A673 (cell line): ENCODE data around the gene TOPORS. TPM values are rescaled to one million over a fixed set of nuclear protein-coding genes. Genes with fewer than 3 reads are reported as not detected.

Experiments
- BruUV-seq: library from RNA; stranded (reverse); fragments of 400-500 nt; replicated peaks from 2 replicates; lab custom pipeline; 2021; lab: Mats Ljungman, UMichigan
- CTCF ChIA-PET: fragments of 300-600 bp; sonication (Branson Sonifier 250); formaldehyde crosslinking; loops from one replicate; lab custom pipeline; 2022; ENCODE audit warnings: antibody characterized with exemption; lab: Charles Lee
- POLR2A ChIA-PET: fragments of 300-600 bp; sonication (Branson Sonifier 250); formaldehyde crosslinking; loops from one replicate; lab custom pipeline; 2022; ENCODE audit warnings: antibody characterized with exemption; ENCODE audit not compliant: low non-redundant PET; lab: Charles Lee
- DNase-seq: peaks from one replicate; pipeline ENCODE4 v3.0.0-alpha.2; 2015; ENCODE audit warnings: low spot score
- H3K27ac ChIP-seq: fragments of 200-600 bp; sonication (generic); 2 replicates; pipeline ENCODE4 v1.5.1; 2016; ENCODE audit warnings: mixed run types, low read depth, mild to moderate bottlenecking, mixed read lengths, antibody characterized with exemption, low read length; ENCODE audit not compliant: poor library complexity, severe bottlenecking
- H3K27me3 ChIP-seq: fragments of 200-600 bp; sonication (generic); replicated peaks from 2 replicates; pipeline ENCODE4 v1.6.1; 2017; ENCODE audit warnings: mixed run types, low read depth, mild to moderate bottlenecking, mixed read lengths, antibody characterized with exemption, low read length; ENCODE audit not compliant: insufficient read depth, poor library complexity
- H3K36me3 ChIP-seq: fragments of 200-600 bp; sonication (generic); 2 replicates; pipeline ENCODE4 v1.6.1; 2016; ENCODE audit warnings: mixed run types, mild to moderate bottlenecking, mixed read lengths, antibody characterized with exemption, low read length; ENCODE audit not compliant: insufficient read depth, poor library complexity, severe bottlenecking
- H3K4me1 ChIP-seq: fragments of 200-600 bp; sonication (generic); 2 replicates; pipeline ENCODE4 v1.6.1; 2017; ENCODE audit warnings: mixed run types, mild to moderate bottlenecking, mixed read lengths, antibody characterized with exemption, low read length; ENCODE audit not compliant: insufficient read depth, poor library complexity, severe bottlenecking
- H3K4me3 ChIP-seq: fragments of 200-600 bp; sonication (generic); 2 replicates; pipeline ENCODE4 v1.5.1; 2016; ENCODE audit warnings: low read depth, mixed run types, mild to moderate bottlenecking, mixed read lengths, low read length; ENCODE audit not compliant: poor library complexity, severe bottlenecking
- H3K9me3 ChIP-seq: fragments of 200-600 bp; sonication (generic); 2 replicates; pipeline ENCODE4 v1.6.1; 2016; ENCODE audit warnings: mixed run types, low read depth, mild to moderate bottlenecking, mixed read lengths, antibody characterized with exemption, low read length; ENCODE audit not compliant: poor library complexity, severe bottlenecking
- EZH2 ChIP-seq: fragments of 200-600 bp; sonication (generic); IDR thresholded peaks from 2 replicates; pipeline ENCODE4 v1.6.1; 2017; ENCODE audit warnings: borderline replicate concordance, low read depth, mild to moderate bottlenecking, mixed read lengths, antibody characterized with exemption, low read length; ENCODE audit not compliant: poor library complexity, severe bottlenecking
- intact Hi-C: fragments of 100-400 bp; cut with micrococcal nuclease; formaldehyde crosslinking; loops from one replicate; pipeline ENCODE4 v1.10.0; 2022; ENCODE audit not compliant: unreplicated experiment
- total RNA-seq: library from RNA; stranded (reverse); gene quantifications from 2 replicates; pipeline ENCODE4 v1.2.3, GENCODE V29; 2021
- TF ChIP-seq, protein P1 (sequence below): fragments of 300-800, 200-600 bp; sonication (generic); conservative IDR thresholded peaks from 2 replicates; pipeline ENCODE4 v1.5.1; 2017; ENCODE audit warnings: low read depth, mild to moderate bottlenecking, antibody characterized with exemption, low read length, moderate library complexity, mixed read lengths

Gene TOPORS
- total RNA-seq, 1 experiment from 2014 or later, result 25.3 TPM

DNA sequence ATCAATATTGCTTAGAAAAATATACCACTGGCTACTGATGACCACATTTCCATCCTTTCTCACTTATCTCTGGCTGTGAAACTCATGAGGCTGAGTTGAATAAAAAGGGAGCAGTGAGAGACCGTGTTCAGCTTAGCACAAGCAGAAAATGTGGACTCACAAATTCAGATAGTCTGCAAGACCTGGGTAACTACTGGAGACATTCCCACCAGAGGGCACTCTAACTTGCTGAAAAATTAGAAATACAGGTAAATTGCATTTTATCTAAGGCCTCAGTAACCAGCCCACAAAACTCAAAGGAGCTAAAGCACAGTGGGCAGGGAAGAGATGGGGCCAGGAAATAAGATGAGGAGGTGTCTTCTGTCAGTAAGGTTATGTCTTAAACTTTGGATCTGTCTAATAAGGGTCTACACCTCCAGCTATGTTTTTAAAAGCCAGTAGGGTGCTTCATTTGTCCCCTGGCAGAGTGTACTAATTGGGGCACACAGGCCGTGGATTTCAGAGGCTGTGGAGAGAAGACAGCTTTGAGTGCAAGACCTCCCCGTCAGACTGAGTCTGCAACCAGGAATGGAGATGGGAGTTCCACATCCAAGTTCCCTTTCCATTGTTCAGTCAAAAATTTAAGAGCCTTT lies 29.2 kb upstream of the TOPORS start:
- no peak overlapping the region for H3K27ac ChIP-seq
- intact Hi-C loops, result loop anchor here (1.0 to 10.0 kb wide), 2 partner anchors 387 to 643 kb away; no protein-coding TSS in a partner anchor
- no peaks in the 10 kb centered on the region for H3K4me1 ChIP-seq
- ChIA-PET CTCF (interaction anchor here (0.6 to 4.5 kb wide), 10 partner anchors 24 to 519 kb away, joined by 3 to 79 read pairs (median 3); no protein-coding TSS in a partner anchor), POLR2A (no interaction called here)
- BruUV-seq, result no TSS peak
- no peaks in the 10 kb centered on the region for H3K9me3 ChIP-seq
- H3K36me3 ChIP-seq, result no peaks in the 10 kb centered on the region
- H3K27me3 ChIP-seq, result no peaks in the 10 kb centered on the region
- no peak overlapping the region for H3K4me3 ChIP-seq
- no peak for TF ChIP-seq EZH2
- TF ChIP-seq, protein P1, sequence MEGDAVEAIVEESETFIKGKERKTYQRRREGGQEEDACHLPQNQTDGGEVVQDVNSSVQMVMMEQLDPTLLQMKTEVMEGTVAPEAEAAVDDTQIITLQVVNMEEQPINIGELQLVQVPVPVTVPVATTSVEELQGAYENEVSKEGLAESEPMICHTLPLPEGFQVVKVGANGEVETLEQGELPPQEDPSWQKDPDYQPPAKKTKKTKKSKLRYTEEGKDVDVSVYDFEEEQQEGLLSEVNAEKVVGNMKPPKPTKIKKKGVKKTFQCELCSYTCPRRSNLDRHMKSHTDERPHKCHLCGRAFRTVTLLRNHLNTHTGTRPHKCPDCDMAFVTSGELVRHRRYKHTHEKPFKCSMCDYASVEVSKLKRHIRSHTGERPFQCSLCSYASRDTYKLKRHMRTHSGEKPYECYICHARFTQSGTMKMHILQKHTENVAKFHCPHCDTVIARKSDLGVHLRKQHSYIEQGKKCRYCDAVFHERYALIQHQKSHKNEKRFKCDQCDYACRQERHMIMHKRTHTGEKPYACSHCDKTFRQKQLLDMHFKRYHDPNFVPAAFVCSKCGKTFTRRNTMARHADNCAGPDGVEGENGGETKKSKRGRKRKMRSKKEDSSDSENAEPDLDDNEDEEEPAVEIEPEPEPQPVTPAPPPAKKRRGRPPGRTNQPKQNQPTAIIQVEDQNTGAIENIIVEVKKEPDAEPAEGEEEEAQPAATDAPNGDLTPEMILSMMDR, result peak; percentile 69
- peak; percentile 66 for DNase-seq

DNA sequence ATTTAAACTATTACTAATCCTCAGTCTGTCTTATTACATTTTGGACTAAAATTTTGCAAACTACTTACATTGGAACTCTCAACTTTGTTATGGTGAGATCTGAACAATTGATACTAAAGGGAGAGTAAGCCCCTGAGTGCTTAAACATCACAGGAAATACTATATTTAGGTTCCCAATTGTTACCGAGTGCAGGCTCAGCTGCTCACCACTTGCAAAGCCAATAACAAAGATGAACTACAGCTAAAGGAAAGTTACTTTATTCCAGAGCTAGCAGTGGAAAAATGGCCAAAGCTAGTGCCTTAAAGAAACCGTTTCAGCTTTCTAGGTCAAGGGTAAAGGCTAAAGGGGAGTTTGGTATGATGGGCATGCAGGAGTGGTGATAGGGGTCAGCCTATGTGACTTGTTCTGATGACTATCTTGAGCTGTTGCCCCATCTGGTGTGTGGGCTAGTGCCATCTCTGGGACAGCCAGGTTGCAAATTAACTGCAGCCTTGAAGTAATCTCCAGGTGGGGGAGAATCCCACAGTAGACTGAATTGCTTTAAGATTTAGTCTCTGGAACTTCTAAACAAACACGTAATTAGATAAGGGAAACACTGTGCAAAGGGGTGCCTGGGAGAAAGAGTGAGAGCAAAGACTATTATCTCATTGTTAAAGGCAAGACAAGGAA lies 28.4 kb upstream of the TOPORS start:
- intact Hi-C loops, result loop anchor here (1.0 to 10.0 kb wide), 2 partner anchors 388 to 644 kb away; no protein-coding TSS in a partner anchor
- ChIA-PET POLR2A (no interaction called here), CTCF (interaction anchor here (0.6 to 4.5 kb wide), 7 partner anchors 23 to 388 kb away, joined by 3 to 79 read pairs (median 3); no protein-coding TSS in a partner anchor)
- Histone ChIP-seq H3K4me3 (no peak overlapping the region), H3K4me1 (no peaks in the 10 kb centered on the region), H3K9me3 (no peaks in the 10 kb centered on the region), H3K36me3 (no peaks in the 10 kb centered on the region), H3K27ac (no peak overlapping the region), H3K27me3 (no peaks in the 10 kb centered on the region)
- no TSS peak for BruUV-seq
- TF ChIP-seq, protein P1, result no peak
- TF ChIP-seq EZH2, result no peak
- no peak for DNase-seq

DNA sequence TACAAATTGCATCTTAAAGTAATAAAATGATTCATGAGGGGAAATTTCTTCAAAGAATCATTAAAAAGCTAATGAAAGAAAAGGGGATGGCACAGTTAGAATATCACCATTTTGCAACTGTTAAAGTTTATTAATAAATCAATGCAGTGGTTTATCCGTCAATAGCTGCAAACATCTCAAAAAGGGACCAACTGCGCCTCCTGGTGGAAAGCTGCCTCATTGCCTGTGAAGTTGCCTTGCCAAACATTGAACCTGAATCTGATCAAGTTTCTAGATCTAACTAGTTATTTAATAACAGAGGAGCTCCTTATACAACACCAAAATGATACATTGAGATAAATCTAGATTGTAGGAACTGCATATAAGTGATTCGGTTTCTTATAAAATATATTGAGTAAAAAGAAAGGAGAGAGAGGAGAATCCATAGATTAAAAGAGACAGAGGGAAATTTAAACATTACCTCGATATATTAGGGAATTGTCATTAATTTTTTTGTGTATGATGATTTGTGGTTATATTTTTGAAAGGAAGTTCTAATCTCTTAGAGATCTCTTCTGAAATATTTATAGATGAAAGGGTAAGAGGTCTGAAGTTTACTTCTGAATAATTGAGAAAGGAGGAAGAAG lies 27.4 kb upstream of the TOPORS start:
- Histone ChIP-seq H3K27ac (no peak overlapping the region), H3K36me3 (no peaks in the 10 kb centered on the region), H3K4me3 (no peak overlapping the region), H3K27me3 (no peaks in the 10 kb centered on the region), H3K4me1 (no peaks in the 10 kb centered on the region), H3K9me3 (no peaks in the 10 kb centered on the region)
- intact Hi-C loops, result loop anchor here (1.0 to 10.0 kb wide), 3 partner anchors 55 to 645 kb away; partner anchors contain the start of gene RIGI
- POLR2A ChIA-PET, result no interaction called here
- BruUV-seq, result no TSS peak
- CTCF ChIA-PET, result interaction anchor here (0.6 to 4.5 kb wide), 5 partner anchors 29 to 389 kb away, joined by 3 to 79 read pairs (median 3); no protein-coding TSS in a partner anchor
- no peak for TF ChIP-seq EZH2
- TF ChIP-seq, protein P1, result peak; percentile 92
- DNase-seq, result peak; percentile 61
